HG02678 (cell line): ENCODE results near the gene PTCD2.
"Not testable (repeated sequence)": the region's sequence is repeated elsewhere in the genome, so short reads cannot be mapped to it uniquely, and the experiment has no call there.

ENCODE experiments used
- ATAC-seq: cut with Tn5 transposase; IDR thresholded peaks from one replicate; pipeline ENCODE4 v1.9.1; 2021; ENCODE audit warnings: mild to moderate bottlenecking, moderate library complexity; ENCODE audit not compliant: unreplicated experiment

PTCD2 gene

GRCh38 chr5:72296256-72296655 is 23.9 kb upstream of the PTCD2 start:
- no peak for ATAC-seq

- ATAC-seq: not testable (repeated sequence)
Observed at GRCh38 chr5:72298136-72298535, 22.0 kb upstream of the PTCD2 start.

- no peak for ATAC-seq
Observed at GRCh38 chr5:72298711-72299110, 21.5 kb upstream of the PTCD2 start.

GRCh38 chr5:72300590-72301339 is 19.4 kb upstream of the PTCD2 start:
- no peak for ATAC-seq

GRCh38 chr5:72301557-72301956 is 18.6 kb upstream of the PTCD2 start:
- ATAC-seq: peak; percentile 71

GRCh38 chr5:72302171-72302570 is 18.0 kb upstream of the PTCD2 start:
- ATAC-seq: no peak

- ATAC-seq: no peak
Observed at GRCh38 chr5:72305194-72306142, 14.7 kb upstream of the PTCD2 start.

GRCh38 chr5:72307573-72307967 is 12.6 kb upstream of the PTCD2 start:
- ATAC-seq: no peak

- ATAC-seq: peak; percentile 90
Observed at GRCh38 chr5:72307968-72308852, 12.0 kb upstream of the PTCD2 start.

- ATAC-seq: no peak
Observed at GRCh38 chr5:72308853-72309191, 11.4 kb upstream of the PTCD2 start.

- no peak for ATAC-seq
Observed at GRCh38 chr5:72313141-72313540, 7.0 kb upstream of the PTCD2 start.

- no peak for ATAC-seq
Observed at GRCh38 chr5:72314571-72315172, 5.5 kb upstream of the PTCD2 start.

- peak; percentile 0 for ATAC-seq
Observed at GRCh38 chr5:72319435-72319975, 668 bp upstream of the PTCD2 start.

GRCh38 chr5:72324189-72324825 is 4.1 kb downstream of the PTCD2 start:
- no peak for ATAC-seq

- ATAC-seq: no peak
Observed at GRCh38 chr5:72325566-72326305, 5.6 kb downstream of the PTCD2 start.

- no peak for ATAC-seq
Observed at GRCh38 chr5:72326306-72326649, 6.1 kb downstream of the PTCD2 start.

GRCh38 chr5:72328172-72328571 is 8.0 kb downstream of the PTCD2 start:
- no peak for ATAC-seq

- no peak for ATAC-seq
Observed at GRCh38 chr5:72330712-72331111, 10.5 kb downstream of the PTCD2 start.

- ATAC-seq: no peak
Observed at GRCh38 chr5:72337159-72337558, 17.0 kb downstream of the PTCD2 start.
